Measurements from ENCODE around the gene PITPNC1. TPM values are rescaled to one million over a fixed set of nuclear protein-coding genes. Genes with fewer than 3 reads are reported as not detected.
"Not testable (repeated sequence)": the region's sequence is repeated elsewhere in the genome, so short reads cannot be mapped to it uniquely, and the experiment has no call there.

PITPNC1 gene
- total and polyA plus RNA-seq, 2 of the 13 experiments (the other 11 are each of a cell fraction or from before 2014, with no cell fraction given), result 4.1 to 5.7 TPM

DNA sequence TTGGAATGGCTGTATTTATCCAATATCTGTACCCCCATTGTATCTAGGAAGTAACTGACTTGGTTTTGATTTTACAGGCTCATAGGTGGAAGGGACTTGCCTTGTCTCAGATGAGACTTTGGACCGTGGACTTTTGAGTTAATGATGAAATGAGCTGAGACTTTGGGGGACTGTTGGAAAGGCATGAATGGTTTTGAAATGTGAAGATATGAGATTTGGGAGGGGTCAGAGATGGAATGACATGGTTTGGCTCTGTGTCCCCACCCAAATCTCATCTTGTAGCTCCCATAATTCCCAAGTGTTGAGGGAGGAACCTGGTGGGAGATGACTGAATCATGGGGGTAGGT, 44.9 kb upstream of the PITPNC1 start:
- ATAC-seq; BruUV-seq (replicated peaks); H3K36me3 ChIP-seq (replicated peaks in 1 of 2; ENCODE audit: control insufficient read depth in 1 of 2, insufficient read depth in 2 of 2, low read length in 2 of 2); H3K9ac ChIP-seq (ENCODE audit: insufficient read depth, low read depth, low read length); H3K27me3 ChIP-seq (ENCODE audit: control insufficient read depth in 1 of 2, insufficient read depth in 2 of 2, low read length in 2 of 2); in situ Hi-C loops (cut with HindIII; ENCODE audit: extremely low pct_ligation_motif_present, low pct_unique_long_range_greater_than_20kb); H3K27ac ChIP-seq (ENCODE audit: extremely low read length, insufficient read depth, low read length); H3K9me3 ChIP-seq (ENCODE audit: low read length); CTCF ChIA-PET (ENCODE audit: low intra/inter-chr PET ratio, low total read pairs); H3K79me2 ChIP-seq (ENCODE audit: insufficient read depth, low read length); FAIRE-seq; H2AFZ ChIP-seq (ENCODE audit: low read length); H3K4me3 ChIP-seq (replicated peaks in 1 of 3; ENCODE audit: insufficient read depth in 1 of 3, low read depth in 2 of 3, low read length in 3 of 3); H4K20me1 ChIP-seq (ENCODE audit: insufficient read depth, low read length); TF ChIP-seq SOX6 (IDR thresholded peaks at IDR 0.05); EP300 (CRISPR knock-in tag; IDR thresholded peaks at IDR 0.05; ENCODE audit: borderline replicate concordance): not testable (repeated sequence)
- DNase-seq (ENCODE audit: low spot score), result peak; percentile 21
- Histone ChIP-seq H3K4me1 (ENCODE audit: insufficient read depth, low read length) (peaks cover 54% of the 10 kb centered on the region), H3K4me2 (ENCODE audit: low read depth, low read length) (peak overlapping the region; percentile 60)
- peak; percentile 40; the same call in 1 of the 2 replicates for TF ChIP-seq SOX6 (CRISPR knock-in tag; IDR thresholded peaks at IDR 0.05)
- TF ChIP-seq ZNF331 (CRISPR knock-in tag; IDR thresholded peaks at IDR 0.05), result 0 out of 2 replicates have a peak, but pooled peaks have one; percentile 4
- TF ChIP-seq ZNF644 (CRISPR knock-in tag; IDR thresholded peaks at IDR 0.05; ENCODE audit: low read depth), result peak; percentile 45
- 0 out of 2 replicates have a peak, but pooled peaks have one; percentile 59 for TF ChIP-seq TRIM24 (CRISPR knock-in tag; IDR thresholded peaks at IDR 0.05)
- TF ChIP-seq, protein P1, sequence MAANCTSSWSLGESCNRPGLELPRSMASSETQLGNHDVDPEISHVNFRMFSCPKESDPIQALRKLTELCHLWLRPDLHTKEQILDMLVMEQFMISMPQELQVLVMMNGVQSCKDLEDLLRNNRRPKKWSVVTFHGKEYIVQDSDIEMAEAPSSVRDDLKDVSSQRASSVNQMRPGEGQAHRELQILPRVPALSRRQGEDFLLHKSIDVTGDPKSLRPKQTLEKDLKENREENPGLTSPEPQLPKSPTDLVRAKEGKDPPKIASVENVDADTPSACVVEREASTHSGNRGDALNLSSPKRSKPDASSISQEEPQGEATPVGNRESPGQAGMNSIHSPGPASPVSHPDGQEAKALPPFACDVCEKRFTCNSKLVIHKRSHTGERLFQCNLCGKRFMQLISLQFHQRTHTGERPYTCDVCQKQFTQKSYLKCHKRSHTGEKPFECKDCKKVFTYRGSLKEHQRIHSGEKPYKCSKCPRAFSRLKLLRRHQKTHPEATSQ (CRISPR knock-in tag; IDR thresholded peaks at IDR 0.05; ENCODE audit: borderline replicate concordance), result peak; percentile 99; the same call in 1 of the 2 replicates
- 0 out of 2 replicates have a peak, but pooled peaks have one; percentile 46 for TF ChIP-seq ZNF354B (CRISPR knock-in tag; IDR thresholded peaks at IDR 0.05)
- TF ChIP-seq TBX2 (CRISPR knock-in tag; IDR thresholded peaks at IDR 0.05; ENCODE audit: borderline replicate concordance), result peak; percentile 8; the same call in 1 of the 2 replicates
- TF ChIP-seq, protein P2, sequence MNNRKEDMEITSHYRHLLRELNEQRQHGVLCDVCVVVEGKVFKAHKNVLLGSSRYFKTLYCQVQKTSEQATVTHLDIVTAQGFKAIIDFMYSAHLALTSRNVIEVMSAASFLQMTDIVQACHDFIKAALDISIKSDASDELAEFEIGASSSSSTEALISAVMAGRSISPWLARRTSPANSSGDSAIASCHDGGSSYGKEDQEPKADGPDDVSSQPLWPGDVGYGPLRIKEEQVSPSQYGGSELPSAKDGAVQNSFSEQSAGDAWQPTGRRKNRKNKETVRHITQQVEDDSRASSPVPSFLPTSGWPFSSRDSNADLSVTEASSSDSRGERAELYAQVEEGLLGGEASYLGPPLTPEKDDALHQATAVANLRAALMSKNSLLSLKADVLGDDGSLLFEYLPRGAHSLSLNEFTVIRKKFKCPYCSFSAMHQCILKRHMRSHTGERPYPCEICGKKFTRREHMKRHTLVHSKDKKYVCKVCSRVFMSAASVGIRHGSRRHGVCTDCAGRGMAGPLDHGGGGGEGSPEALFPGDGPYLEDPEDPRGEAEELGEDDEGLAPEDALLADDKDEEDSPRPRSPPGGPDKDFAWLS (CRISPR knock-in tag; IDR thresholded peaks at IDR 0.05; ENCODE audit: borderline replicate concordance), result peak; percentile 6; the same call in 1 of the 2 replicates
- peak; percentile 78 for TF ChIP-seq HNF4A (CRISPR knock-in tag; IDR thresholded peaks at IDR 0.05)
- peak; percentile 72; the same call in 1 of the 2 replicates for TF ChIP-seq ZMYM4 (CRISPR knock-in tag; IDR thresholded peaks at IDR 0.05)
- TF ChIP-seq, protein P3, sequence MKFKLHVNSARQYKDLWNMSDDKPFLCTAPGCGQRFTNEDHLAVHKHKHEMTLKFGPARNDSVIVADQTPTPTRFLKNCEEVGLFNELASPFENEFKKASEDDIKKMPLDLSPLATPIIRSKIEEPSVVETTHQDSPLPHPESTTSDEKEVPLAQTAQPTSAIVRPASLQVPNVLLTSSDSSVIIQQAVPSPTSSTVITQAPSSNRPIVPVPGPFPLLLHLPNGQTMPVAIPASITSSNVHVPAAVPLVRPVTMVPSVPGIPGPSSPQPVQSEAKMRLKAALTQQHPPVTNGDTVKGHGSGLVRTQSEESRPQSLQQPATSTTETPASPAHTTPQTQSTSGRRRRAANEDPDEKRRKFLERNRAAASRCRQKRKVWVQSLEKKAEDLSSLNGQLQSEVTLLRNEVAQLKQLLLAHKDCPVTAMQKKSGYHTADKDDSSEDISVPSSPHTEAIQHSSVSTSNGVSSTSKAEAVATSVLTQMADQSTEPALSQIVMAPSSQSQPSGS (CRISPR knock-in tag; IDR thresholded peaks at IDR 0.05), result peak; percentile 12; the same call in 1 of the 2 replicates
- TF ChIP-seq EP300 (IDR thresholded peaks at IDR 0.05; ENCODE audit: low read depth in 2 of 2, low read length in 2 of 2), result 0 out of 4 replicates have a peak, but pooled peaks of 1 of the 2 experiments have one; percentile 20
- peak; percentile 11; the same call in 1 of the 2 replicates for TF ChIP-seq HOXA3 (CRISPR knock-in tag; IDR thresholded peaks at IDR 0.05)
- POLR2A ChIA-PET, result interaction anchor here (1.0 to 1.6 kb wide), 2 partner anchors 10 to 33 kb away, joined by 4 read pairs; no protein-coding TSS in a partner anchor
- 0% methylated on average over 1 of the region's 1 CpG for WGBS (ENCODE audit: low lambda C conversion rate)
- intact Hi-C loops (cut with micrococcal nuclease; ENCODE audit: unreplicated experiment), result loop anchor here (10.0 kb wide), 1 partner anchor 57 kb away; no protein-coding TSS in a partner anchor
